HG02870 (cell line): Measurements from ENCODE around the gene CENPM.

ENCODE experiments used
- ATAC-seq: cut with Tn5 transposase; IDR thresholded peaks from one replicate; pipeline ENCODE4 v1.9.1; 2021; ENCODE audit warnings: mild to moderate bottlenecking, moderate library complexity; ENCODE audit not compliant: unreplicated experiment

Gene CENPM

GRCh38 chr22:41900652-41901312, 46.2 kb downstream of the CENPM start:
- ATAC-seq = no peak

GRCh38 chr22:41899992-41900651, 46.8 kb downstream of the CENPM start:
- ATAC-seq = no peak

- no peak for ATAC-seq
These were observed 47.8 kb downstream of the CENPM start for GRCh38 chr22:41899110-41899509.

- no peak for ATAC-seq
These were observed 48.3 kb downstream of the CENPM start for GRCh38 chr22:41898645-41899044.

GRCh38 chr22:41893591-41894375, 53.2 kb downstream of the CENPM start:
- ATAC-seq = no peak

GRCh38 chr22:41892721-41893120, 54.2 kb downstream of the CENPM start:
- ATAC-seq = no peak

GRCh38 chr22:41891407-41891806, 55.5 kb downstream of the CENPM start:
- no peak for ATAC-seq
